ENCODE data around the gene GALNT10.

GALNT10 gene

GRCh38 chr5:154442801-154443200 lies 252.3 kb downstream of the GALNT10 start:
- TF ChIP-seq PKNOX1 (IDR thresholded peaks at IDR 0.05) (no peak), SP1 (IDR thresholded peaks at IDR 0.05) (no peak), LEF1 (IDR thresholded peaks at IDR 0.05; ENCODE audit: borderline replicate concordance) (no peak), FOXA1 (IDR thresholded peaks at IDR 0.05) (no peak), NFRKB (IDR thresholded peaks at IDR 0.05) (no peak), SUZ12 (IDR thresholded peaks at IDR 0.05) (no peak), L3MBTL2 (conservative IDR thresholded peaks at IDR 0.05) (no peak), BHLHE40 (IDR thresholded peaks at IDR 0.05; ENCODE audit: borderline replicate concordance) (no peak), FOXK2 (IDR thresholded peaks at IDR 0.05) (no peak), ARNT (IDR thresholded peaks at IDR 0.05) (no peak), TARDBP (IDR thresholded peaks at IDR 0.05) (no peak), FOXM1 (IDR thresholded peaks at IDR 0.05; ENCODE audit: borderline replicate concordance) (no peak), ZNF384 (IDR thresholded peaks at IDR 0.05) (no peak), ELF4 (IDR thresholded peaks at IDR 0.05) (no peak), CTBP1 (IDR thresholded peaks at IDR 0.05; ENCODE audit: borderline replicate concordance) (no peak), HDGF (IDR thresholded peaks at IDR 0.05; ENCODE audit: borderline replicate concordance) (no peak)
- CTCF ChIA-PET, result no interaction called here
- POLR2A ChIA-PET, result no interaction called here
- DNase-seq (ENCODE audit: extremely low spot score), result no peak

GRCh38 chr5:154444556-154445421 lies 254.3 kb downstream of the GALNT10 start:
- CTCF ChIA-PET, result interaction anchor here (0.6 kb wide), 1 partner anchor 704 kb away, joined by 3 read pairs; no protein-coding TSS in a partner anchor
- TF ChIP-seq FOXA1 (IDR thresholded peaks at IDR 0.05) (no peak), CTBP1 (IDR thresholded peaks at IDR 0.05; ENCODE audit: borderline replicate concordance) (no peak), L3MBTL2 (conservative IDR thresholded peaks at IDR 0.05) (peak; percentile 40; the same call in 1 of the 2 replicates), HDGF (IDR thresholded peaks at IDR 0.05; ENCODE audit: borderline replicate concordance) (no peak), NFRKB (IDR thresholded peaks at IDR 0.05) (no peak)
- peak; percentile 41 for DNase-seq (ENCODE audit: extremely low spot score)

GRCh38 chr5:154445422-154446194 lies 255.1 kb downstream of the GALNT10 start, which contains the start of gene SAP30L:
SAP30L (plus strand) TSS chr5:154445997; CDS start chr5:154446605, 608 bp downstream.
- TF ChIP-seq ELF4 (IDR thresholded peaks at IDR 0.05) (peak; percentile 88), FOXK2 (IDR thresholded peaks at IDR 0.05) (no peak), TARDBP (IDR thresholded peaks at IDR 0.05) (no peak), SUZ12 (IDR thresholded peaks at IDR 0.05) (no peak), NFRKB (IDR thresholded peaks at IDR 0.05) (no peak), BHLHE40 (IDR thresholded peaks at IDR 0.05; ENCODE audit: borderline replicate concordance) (no peak), LEF1 (IDR thresholded peaks at IDR 0.05; ENCODE audit: borderline replicate concordance) (no peak), SP1 (IDR thresholded peaks at IDR 0.05) (no peak), FOXA1 (IDR thresholded peaks at IDR 0.05) (no peak), ARNT (IDR thresholded peaks at IDR 0.05) (no peak), L3MBTL2 (conservative IDR thresholded peaks at IDR 0.05) (no peak), FOXM1 (IDR thresholded peaks at IDR 0.05; ENCODE audit: borderline replicate concordance) (no peak), PKNOX1 (IDR thresholded peaks at IDR 0.05) (peak; percentile 99), CTBP1 (IDR thresholded peaks at IDR 0.05; ENCODE audit: borderline replicate concordance) (no peak), HDGF (IDR thresholded peaks at IDR 0.05; ENCODE audit: borderline replicate concordance) (no peak), ZNF384 (IDR thresholded peaks at IDR 0.05) (no peak)
- DNase-seq (ENCODE audit: extremely low spot score), result peak; percentile 99
- ChIA-PET POLR2A (interaction anchor here (1.2 to 2.6 kb wide), 3 partner anchors 16 to 407 kb away, joined by 3 to 7 read pairs (median 5); partner anchors contain the start of genes FAM114A2 and MFAP3), CTCF (no interaction called here)

More at GRCh38 chr5:154444556-154445421, 254.3 kb downstream of the GALNT10 start:
- POLR2A ChIA-PET, result no interaction called here

GRCh38 chr5:154446195-154447088 lies 255.9 kb downstream of the GALNT10 start:
- TF ChIP-seq ZNF384 (IDR thresholded peaks at IDR 0.05) (no peak), SUZ12 (IDR thresholded peaks at IDR 0.05) (no peak), SP1 (IDR thresholded peaks at IDR 0.05) (no peak), PKNOX1 (IDR thresholded peaks at IDR 0.05) (no peak), LEF1 (IDR thresholded peaks at IDR 0.05; ENCODE audit: borderline replicate concordance) (no peak), NFRKB (IDR thresholded peaks at IDR 0.05) (no peak), CTBP1 (IDR thresholded peaks at IDR 0.05; ENCODE audit: borderline replicate concordance) (no peak), L3MBTL2 (conservative IDR thresholded peaks at IDR 0.05) (no peak), TARDBP (IDR thresholded peaks at IDR 0.05) (no peak), FOXK2 (IDR thresholded peaks at IDR 0.05) (no peak), FOXM1 (IDR thresholded peaks at IDR 0.05; ENCODE audit: borderline replicate concordance) (no peak), HDGF (IDR thresholded peaks at IDR 0.05; ENCODE audit: borderline replicate concordance) (no peak), FOXA1 (IDR thresholded peaks at IDR 0.05) (no peak), BHLHE40 (IDR thresholded peaks at IDR 0.05; ENCODE audit: borderline replicate concordance) (no peak)
- ChIA-PET CTCF (no interaction called here), POLR2A (interaction anchor here (1.2 to 2.6 kb wide), 3 partner anchors 16 to 408 kb away, joined by 3 to 7 read pairs (median 5); partner anchors contain the start of genes FAM114A2 and MFAP3)
- DNase-seq (ENCODE audit: extremely low spot score), result peak; percentile 58
